ENCODE measurements around the gene ITGB1BP1. TPM values are rescaled to one million over a fixed set of nuclear protein-coding genes. Genes with fewer than 3 reads are reported as not detected.

Gene ITGB1BP1
- total RNA-seq, 1 donor from 2014 or later = 17.3 TPM

GRCh38 chr2:9416267-9416961 lies 6.9 kb downstream of the ITGB1BP1 start:
- no peaks in the 10 kb centered on the region for H3K9me3 ChIP-seq (ENCODE audit: low read depth)
- no peak overlapping the region for H3K9ac ChIP-seq
- DNase-seq (ENCODE audit: low spot score) = no peak
- no peak overlapping the region for H2AFZ ChIP-seq (replicated peaks)
- H3K4me2 ChIP-seq = no peak overlapping the region
- no peak overlapping the region for H3K4me3 Mint-ChIP-seq
- no peaks in the 10 kb centered on the region for H3K9me3 Mint-ChIP-seq
- no peaks in the 10 kb centered on the region for H3K27me3 ChIP-seq
- H3K27ac Mint-ChIP-seq = no peak overlapping the region
- no peaks in the 10 kb centered on the region for H3F3A ChIP-seq (ENCODE audit: low read depth)
- H4K20me1 ChIP-seq (ENCODE audit: low read depth) = peaks cover 4% of the 10 kb centered on the region
- H3K36me3 ChIP-seq = no peaks in the 10 kb centered on the region
- H3K4me3 ChIP-seq = no peak overlapping the region
- H3K4me1 ChIP-seq = no peaks in the 10 kb centered on the region
- no peak for TF ChIP-seq EZH2phosphoT487 (IDR thresholded peaks at IDR 0.05)
- no peak for TF ChIP-seq CTCF (IDR thresholded peaks at IDR 0.05)
- TF ChIP-seq EZH2 (IDR thresholded peaks at IDR 0.05) = no peak
- H3K79me2 ChIP-seq (ENCODE audit: low read depth) = peaks cover 3% of the 10 kb centered on the region
- H3K36me3 Mint-ChIP-seq = peaks cover 6% of the 10 kb centered on the region
- H3K4me1 Mint-ChIP-seq = peaks cover 4% of the 10 kb centered on the region
- no peaks in the 10 kb centered on the region for H3K27me3 Mint-ChIP-seq (ENCODE audit: insufficient read depth, low read depth)
- H3K27ac ChIP-seq = no peak overlapping the region

DNA sequence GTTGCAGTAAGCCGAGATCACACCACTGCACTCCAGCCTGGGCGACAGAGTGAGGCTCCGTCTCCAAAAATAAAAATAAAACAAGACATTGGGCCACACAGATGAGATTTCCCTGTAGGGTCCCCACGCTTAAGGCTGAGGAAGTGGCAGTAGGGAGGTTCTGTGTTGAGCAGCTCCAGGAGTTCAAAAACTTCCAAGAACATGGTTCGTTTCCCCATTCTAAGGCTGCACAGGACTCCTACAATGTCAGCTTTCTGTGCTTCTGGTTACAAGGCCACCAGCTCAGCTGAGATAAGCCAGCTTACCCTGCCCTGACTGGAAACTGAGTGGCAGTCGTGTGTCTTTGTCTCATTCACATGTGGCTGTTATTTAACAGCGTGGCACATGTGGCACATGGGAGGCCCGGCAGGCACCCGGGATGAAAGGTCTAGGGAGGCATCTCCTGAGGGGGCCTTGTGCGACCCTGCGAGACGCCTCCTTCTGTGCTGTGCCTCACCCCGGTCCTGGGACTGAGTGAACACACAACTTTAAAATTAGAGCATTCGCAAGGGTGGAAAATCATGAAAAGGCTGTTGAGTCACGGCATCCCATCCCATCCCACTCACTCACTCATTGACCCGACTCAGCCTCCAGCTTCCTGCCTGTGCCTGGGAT lies 7.7 kb downstream of the ITGB1BP1 start:
- H3K4me2 ChIP-seq = no peak overlapping the region

DNA sequence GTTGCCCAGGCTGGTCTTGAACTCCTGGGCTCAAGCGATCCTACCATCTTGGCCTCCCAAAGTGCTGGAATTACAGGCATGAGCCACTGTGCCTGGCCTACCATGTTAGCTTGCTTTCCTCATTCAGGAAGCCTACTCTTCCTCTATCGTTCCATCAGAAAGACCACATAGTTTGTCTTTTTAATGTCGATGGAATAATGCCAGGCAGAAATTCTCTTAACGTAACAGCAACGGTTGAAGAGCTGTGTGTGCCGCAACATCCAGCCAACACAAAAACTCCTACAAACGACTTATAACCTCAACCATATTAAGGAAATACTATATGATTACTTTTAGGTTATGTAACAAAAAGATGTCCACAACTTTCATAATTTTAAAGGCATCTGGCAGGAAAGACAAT lies 10.5 kb downstream of the ITGB1BP1 start:
- Mint-ChIP-seq H3K27me3 (ENCODE audit: insufficient read depth, low read depth) (no peaks in the 10 kb centered on the region), H3K36me3 (peaks cover 11% of the 10 kb centered on the region), H3K9me3 (no peaks in the 10 kb centered on the region), H3K4me1 (no peaks in the 10 kb centered on the region), H3K4me3 (no peak overlapping the region), H3K27ac (no peak overlapping the region)
- Histone ChIP-seq H3K27ac (no peak overlapping the region), H3K4me1 (no peaks in the 10 kb centered on the region), H3K36me3 (no peaks in the 10 kb centered on the region), H3K4me2 (no peak overlapping the region), H3K79me2 (ENCODE audit: low read depth) (no peaks in the 10 kb centered on the region), H3F3A (ENCODE audit: low read depth) (no peaks in the 10 kb centered on the region), H4K20me1 (ENCODE audit: low read depth) (peaks cover 4% of the 10 kb centered on the region), H2AFZ (replicated peaks) (no peak overlapping the region), H3K9me3 (ENCODE audit: low read depth) (no peaks in the 10 kb centered on the region), H3K27me3 (no peaks in the 10 kb centered on the region), H3K4me3 (no peak overlapping the region), H3K9ac (no peak overlapping the region)
- no peak for DNase-seq (ENCODE audit: low spot score)
- no peak for TF ChIP-seq EZH2phosphoT487 (IDR thresholded peaks at IDR 0.05)

More for the DNA sequence above, 7.7 kb downstream of the ITGB1BP1 start:
- Mint-ChIP-seq H3K4me1 (peaks cover 4% of the 10 kb centered on the region), H3K36me3 (peaks cover 8% of the 10 kb centered on the region), H3K27ac (no peak overlapping the region), H3K4me3 (no peak overlapping the region), H3K27me3 (ENCODE audit: insufficient read depth, low read depth) (no peaks in the 10 kb centered on the region), H3K9me3 (no peaks in the 10 kb centered on the region)
- H3K36me3 ChIP-seq = no peaks in the 10 kb centered on the region
- H3F3A ChIP-seq (ENCODE audit: low read depth) = no peaks in the 10 kb centered on the region
- no peak overlapping the region for H3K4me3 ChIP-seq
- H3K9ac ChIP-seq = no peak overlapping the region
- TF ChIP-seq CTCF (IDR thresholded peaks at IDR 0.05) (no peak), EZH2phosphoT487 (IDR thresholded peaks at IDR 0.05) (no peak), EZH2 (IDR thresholded peaks at IDR 0.05) (no peak)
- H3K9me3 ChIP-seq (ENCODE audit: low read depth) = no peaks in the 10 kb centered on the region
- H3K4me1 ChIP-seq = no peaks in the 10 kb centered on the region
- H3K79me2 ChIP-seq (ENCODE audit: low read depth) = no peaks in the 10 kb centered on the region
- H4K20me1 ChIP-seq (ENCODE audit: low read depth) = peaks cover 4% of the 10 kb centered on the region
- no peak overlapping the region for H3K27ac ChIP-seq
- DNase-seq (ENCODE audit: low spot score) = no peak
- no peaks in the 10 kb centered on the region for H3K27me3 ChIP-seq
- no peak overlapping the region for H2AFZ ChIP-seq (replicated peaks)

GRCh38 chr2:9410108-9410507 lies 13.2 kb downstream of the ITGB1BP1 start:
- no peak overlapping the region for H3K27ac Mint-ChIP-seq
- Histone ChIP-seq H3K4me2 (no peak overlapping the region), H3K79me2 (ENCODE audit: low read depth) (no peaks in the 10 kb centered on the region), H4K20me1 (ENCODE audit: low read depth) (no peaks in the 10 kb centered on the region), H3K27me3 (no peaks in the 10 kb centered on the region), H3F3A (ENCODE audit: low read depth) (no peaks in the 10 kb centered on the region), H3K9me3 (ENCODE audit: low read depth) (no peaks in the 10 kb centered on the region), H3K27ac (no peak overlapping the region), H3K4me3 (no peak overlapping the region), H2AFZ (replicated peaks) (no peak overlapping the region), H3K4me1 (no peaks in the 10 kb centered on the region), H3K36me3 (no peaks in the 10 kb centered on the region), H3K9ac (no peak overlapping the region)
- DNase-seq (ENCODE audit: low spot score) = no peak
- peaks cover 8% of the 10 kb centered on the region for H3K36me3 Mint-ChIP-seq
- TF ChIP-seq CTCF (IDR thresholded peaks at IDR 0.05) (no peak), EZH2 (IDR thresholded peaks at IDR 0.05) (no peak), EZH2phosphoT487 (IDR thresholded peaks at IDR 0.05) (no peak)
- no peak overlapping the region for H3K4me3 Mint-ChIP-seq
- no peaks in the 10 kb centered on the region for H3K4me1 Mint-ChIP-seq
- H3K27me3 Mint-ChIP-seq (ENCODE audit: insufficient read depth, low read depth) = no peaks in the 10 kb centered on the region
- H3K9me3 Mint-ChIP-seq = no peaks in the 10 kb centered on the region

Measured in neural progenitor cell (in vitro differentiated cells).